HG03354 (cell line): ENCODE results near the gene MT1H.
"Not testable (repeated sequence)": the region's sequence is repeated elsewhere in the genome, so short reads cannot be mapped to it uniquely, and the experiment has no call there.

Experiments
- ATAC-seq: cut with Tn5 transposase; IDR thresholded peaks from one replicate; pipeline ENCODE4 v1.9.1; 2021; ENCODE audit warnings: mild to moderate bottlenecking; ENCODE audit not compliant: unreplicated experiment, poor library complexity, severe bottlenecking

MT1H gene

DNA sequence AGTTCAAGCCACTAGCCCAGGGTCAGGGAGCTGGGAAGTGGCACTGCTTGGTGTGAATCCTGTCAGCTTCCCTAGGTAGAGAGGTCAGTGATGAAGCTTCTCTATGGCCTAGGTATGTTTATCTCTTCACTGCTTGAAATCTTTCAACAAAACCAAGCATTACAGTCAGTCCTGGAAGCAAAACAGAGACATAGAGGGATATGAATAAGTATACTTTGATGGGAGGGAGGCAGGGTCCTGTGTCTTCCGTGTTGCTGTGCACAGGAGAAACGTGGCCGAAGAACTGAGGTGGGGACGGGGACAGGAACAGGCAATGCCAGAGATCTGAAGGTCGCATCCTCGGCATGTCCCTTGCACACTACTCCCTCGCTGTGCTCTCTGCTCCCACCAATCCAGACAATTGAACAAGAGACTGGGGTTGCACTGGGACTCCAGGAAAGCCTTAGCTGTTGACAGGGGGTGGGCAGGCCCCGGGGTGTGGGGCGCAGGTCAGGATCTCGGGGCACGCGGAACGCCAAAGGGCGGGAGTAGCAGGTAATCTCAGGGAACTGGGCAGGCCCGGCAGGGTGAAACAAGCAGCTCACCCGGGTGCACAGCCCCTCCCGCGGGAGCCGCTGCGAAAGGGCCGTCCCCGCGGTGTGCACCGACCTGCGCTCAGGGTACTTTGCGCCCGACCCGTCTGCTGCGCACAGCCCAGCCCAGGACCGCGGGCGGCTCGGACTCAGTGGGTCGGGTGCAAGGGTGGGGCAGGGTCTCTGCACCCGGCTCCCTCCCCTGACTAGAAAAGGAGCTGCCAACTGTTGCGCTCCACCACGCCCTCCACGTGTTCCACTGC lies at the start of gene MT1H:
MT1H (plus strand) TSS at position 810 of the 835 bp plus-strand sequence. CDS start 71 bp downstream, outside the sequence.
- ATAC-seq: no peak

- no peak for ATAC-seq
Measured at GRCh38 chr16:56620339-56620897, 49.2 kb upstream of the MT1H start.

DNA sequence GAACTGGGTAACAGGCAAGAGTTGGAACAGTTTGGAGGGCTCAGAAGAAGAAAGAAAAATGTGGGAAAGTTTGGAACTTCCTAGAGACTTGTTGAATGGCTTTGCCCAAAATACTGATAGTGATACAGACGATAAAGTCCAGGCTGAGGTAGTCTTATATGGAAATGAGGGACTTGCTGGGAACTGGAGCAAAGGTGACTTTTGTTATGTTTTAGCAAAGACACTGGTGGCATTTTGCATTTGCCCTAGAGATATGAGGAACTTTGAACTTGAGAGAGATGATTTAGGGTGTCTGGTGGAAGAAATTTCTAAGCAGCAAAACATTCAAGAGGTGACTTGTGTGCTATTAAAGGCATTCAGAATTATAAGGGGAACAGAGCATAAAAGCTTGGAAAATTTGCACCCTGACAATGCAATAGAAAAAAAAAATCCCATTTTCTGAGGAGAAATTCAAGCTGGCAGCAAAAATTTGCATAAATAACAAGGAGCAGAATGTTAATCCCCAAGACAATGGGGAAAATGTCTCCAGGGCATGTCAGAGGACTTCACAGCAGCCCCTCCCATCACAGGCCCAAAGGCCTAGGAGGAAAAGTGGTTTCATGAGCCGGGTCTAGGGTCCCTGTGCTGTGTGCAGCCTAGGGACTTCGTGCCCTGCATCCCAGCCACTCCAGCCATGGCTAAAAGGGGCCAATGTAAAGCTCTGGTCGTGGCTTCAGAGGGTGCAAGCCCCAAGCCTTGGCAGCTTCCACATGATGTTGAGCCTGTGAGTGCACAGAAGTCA lies 47.8 kb upstream of the MT1H start:
- not testable (repeated sequence) for ATAC-seq

DNA sequence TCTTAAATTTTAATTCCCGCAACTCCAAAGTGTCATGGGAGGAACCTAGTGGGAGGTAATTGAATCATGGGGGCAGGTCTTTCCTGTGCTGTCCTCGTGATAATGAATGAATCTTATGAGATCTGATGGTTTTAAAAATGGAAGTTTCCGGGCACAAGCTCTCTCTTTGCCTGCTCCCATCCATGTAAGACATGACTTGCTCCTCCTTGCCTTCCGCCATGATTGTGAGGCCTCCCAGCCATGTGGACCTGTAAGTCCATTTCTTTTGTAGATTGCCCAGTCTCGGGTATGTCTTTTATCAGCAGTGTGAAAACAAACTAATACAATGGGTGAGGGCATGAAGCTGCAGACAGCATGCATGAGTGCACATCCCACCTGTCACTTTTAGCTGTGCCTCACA lies 46.4 kb upstream of the MT1H start:
- ATAC-seq: not testable (repeated sequence)

DNA sequence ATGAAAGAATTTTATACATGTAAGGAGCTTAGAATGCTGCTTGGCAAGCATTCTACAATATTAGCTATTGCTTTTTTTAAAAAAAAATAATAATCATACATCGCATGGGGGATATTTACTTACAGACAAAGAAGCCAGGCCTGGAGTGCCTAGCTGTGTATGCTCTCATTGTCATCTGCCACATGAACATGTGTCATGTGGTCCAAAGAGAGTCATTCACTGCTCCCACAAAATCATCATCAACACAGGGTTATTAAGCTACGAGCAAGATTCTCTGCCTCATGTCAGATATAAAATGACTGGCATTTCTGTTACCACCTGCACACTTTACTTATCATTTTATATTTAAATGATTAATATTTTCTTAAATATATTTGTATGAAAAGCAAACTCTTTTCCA lies 46.0 kb upstream of the MT1H start:
- no peak for ATAC-seq

GRCh38 chr16:56625140-56625942 lies 44.3 kb upstream of the MT1H start, which contains the start of gene MT1E:
Gene MT1E, plus strand, starts transcription at chr16:56625781. Its CDS starts 71 bp downstream, at chr16:56625852.
- peak; percentile 82 for ATAC-seq

- peak; percentile 19 for ATAC-seq
Measured at GRCh38 chr16:56625943-56626654, 43.5 kb upstream of the MT1H start.

GRCh38 chr16:56626685-56627084 lies 42.9 kb upstream of the MT1H start:
- ATAC-seq: no peak

- no peak for ATAC-seq
Measured at GRCh38 chr16:56628486-56629350, 40.9 kb upstream of the MT1H start.

- no peak for ATAC-seq
Measured at GRCh38 chr16:56629531-56629930, 40.1 kb upstream of the MT1H start.

- peak; percentile 67 for ATAC-seq
Measured at GRCh38 chr16:56630134-56630533, 39.5 kb upstream of the MT1H start.

GRCh38 chr16:56631197-56631596 lies 38.4 kb upstream of the MT1H start:
- ATAC-seq: no peak

GRCh38 chr16:56631832-56632155 lies 37.8 kb upstream of the MT1H start:
- no peak for ATAC-seq

- no peak for ATAC-seq
Measured at GRCh38 chr16:56632156-56632847, 37.3 kb upstream of the MT1H start, which contains the start of gene MT1M. Gene MT1M, plus strand, starts transcription at chr16:56632659. Its CDS starts 73 bp downstream, at chr16:56632732.

- ATAC-seq: no peak
Measured at GRCh38 chr16:56632848-56633365, 36.7 kb upstream of the MT1H start.

GRCh38 chr16:56633535-56633934 lies 36.1 kb upstream of the MT1H start:
- ATAC-seq: no peak

- no peak for ATAC-seq
Measured at GRCh38 chr16:56634715-56635440, 34.7 kb upstream of the MT1H start.
